HG03520 (cell line): ENCODE data around the gene TUFT1.
"Not testable (repeated sequence)": the region's sequence is repeated elsewhere in the genome, so short reads cannot be mapped to it uniquely, and the experiment has no call there.

Source experiments
- ATAC-seq: cut with Tn5 transposase; IDR thresholded peaks from one replicate; pipeline ENCODE4 v1.9.1; 2021; ENCODE audit warnings: mild to moderate bottlenecking, moderate library complexity; ENCODE audit not compliant: unreplicated experiment

Gene TUFT1

DNA sequence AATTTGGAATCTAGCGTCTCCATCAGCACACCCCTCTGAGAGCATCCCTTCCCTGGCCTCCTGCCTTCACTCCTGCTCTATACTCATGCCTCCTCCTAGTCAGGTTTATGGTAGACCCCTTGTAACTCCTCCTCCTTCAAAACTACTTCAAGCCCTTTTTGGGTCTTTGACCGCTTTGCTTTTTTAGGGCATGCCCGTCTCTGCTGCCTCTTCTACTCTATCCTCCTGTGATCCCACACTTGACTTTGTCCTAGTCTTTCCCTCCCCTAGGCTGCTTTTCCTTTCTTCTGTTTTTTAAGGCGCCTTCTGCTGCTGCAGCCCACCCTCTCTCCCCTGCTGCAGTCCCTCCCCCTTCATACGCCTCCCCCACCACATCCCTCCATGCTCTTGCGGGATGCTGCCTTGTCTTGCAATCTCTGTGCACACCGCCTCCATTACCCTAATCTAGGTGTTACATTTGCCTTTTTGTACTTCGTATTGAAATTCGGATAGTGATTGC, 73.2 kb downstream of the TUFT1 start:
- ATAC-seq: no peak

DNA sequence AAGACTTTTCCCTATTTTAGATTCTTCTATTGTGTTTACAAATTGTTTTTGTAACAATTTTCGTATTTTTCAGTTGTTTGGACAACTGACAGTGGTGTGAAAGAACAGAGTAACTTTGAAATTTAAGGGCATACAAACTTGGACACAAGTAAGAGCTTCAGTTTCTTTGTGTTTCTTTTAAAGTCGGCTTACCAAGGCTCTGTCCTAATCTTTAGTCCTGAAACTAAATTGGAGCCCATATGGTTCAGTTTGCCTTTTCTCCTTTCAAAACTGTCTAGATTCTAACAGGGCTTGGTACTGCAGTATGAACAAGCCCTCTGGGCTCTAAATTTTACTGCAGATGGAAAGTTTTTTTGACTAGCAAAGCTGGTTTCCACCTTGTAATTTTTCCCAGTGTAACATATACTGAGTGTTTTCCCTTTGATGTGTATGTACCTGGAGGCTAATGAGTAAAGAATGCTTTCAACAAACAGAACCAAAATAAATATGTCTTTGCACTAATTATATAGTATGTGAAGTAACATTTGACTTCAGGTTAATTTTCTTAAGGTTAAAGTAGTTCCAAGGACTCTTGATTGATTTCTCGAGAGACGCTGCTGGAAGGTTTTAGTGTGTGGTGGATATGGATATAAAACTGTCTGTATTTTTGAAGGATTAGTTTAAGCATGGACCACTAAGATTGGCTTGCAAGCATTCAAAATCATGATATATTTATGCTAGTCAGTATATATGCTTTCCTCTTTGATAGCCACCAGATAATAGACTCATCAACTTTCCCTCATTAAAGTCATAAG, 75.8 kb downstream of the TUFT1 start:
- no peak for ATAC-seq

DNA sequence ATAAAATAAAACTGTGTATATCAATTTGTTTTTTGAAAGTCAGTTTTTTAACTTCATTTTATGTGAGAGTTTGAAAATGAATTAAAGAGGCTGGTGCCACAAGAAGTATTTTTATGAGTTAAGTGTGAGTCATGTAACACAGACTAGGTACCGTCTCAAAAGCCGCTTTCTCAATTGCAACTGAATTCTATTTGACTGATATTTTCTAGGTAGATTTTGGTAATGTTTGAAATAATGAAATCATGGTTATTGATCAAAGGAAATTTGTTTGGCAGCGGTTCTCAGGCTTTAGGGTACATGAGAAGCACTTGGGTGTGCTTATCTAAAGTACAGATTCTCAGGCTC, 76.4 kb downstream of the TUFT1 start:
- ATAC-seq: no peak

DNA sequence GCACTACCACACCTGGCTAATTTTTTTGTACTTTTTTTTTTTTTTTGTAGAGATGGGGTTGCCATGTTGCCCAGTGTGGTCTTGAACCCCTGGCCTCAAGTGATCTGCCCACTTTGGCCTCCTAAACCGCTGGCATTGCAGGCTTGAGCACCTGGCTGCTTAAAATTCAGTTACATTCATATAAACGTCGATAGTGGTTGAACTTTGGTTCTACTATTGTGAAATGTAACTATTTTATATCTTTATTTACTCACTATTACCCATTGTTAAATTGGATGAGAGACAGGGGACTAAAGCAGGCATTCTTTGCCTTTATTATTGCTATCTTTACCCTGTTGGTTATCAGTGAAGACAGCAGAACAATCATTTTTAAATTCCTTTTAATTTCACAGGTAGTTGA, 77.9 kb downstream of the TUFT1 start:
- ATAC-seq: no peak

DNA sequence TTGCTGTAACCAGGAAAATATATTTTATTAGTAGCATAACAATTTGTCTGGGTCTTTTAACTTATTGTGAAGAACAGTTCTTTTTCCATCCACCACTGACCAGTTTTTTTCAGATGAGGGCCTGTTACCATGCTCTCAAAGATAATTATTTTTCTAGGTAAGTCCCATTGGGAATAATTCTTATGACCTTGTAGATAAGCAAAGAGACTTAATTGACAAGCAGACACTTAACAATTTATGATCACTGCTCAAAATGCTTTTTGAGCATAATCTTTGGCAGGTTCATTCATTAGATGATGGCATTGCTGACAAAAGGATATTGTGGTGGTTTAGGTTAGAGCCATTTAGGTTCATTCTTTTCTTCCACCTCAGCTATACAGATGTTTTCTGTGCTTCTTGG, 78.4 kb downstream of the TUFT1 start:
- no peak for ATAC-seq

DNA sequence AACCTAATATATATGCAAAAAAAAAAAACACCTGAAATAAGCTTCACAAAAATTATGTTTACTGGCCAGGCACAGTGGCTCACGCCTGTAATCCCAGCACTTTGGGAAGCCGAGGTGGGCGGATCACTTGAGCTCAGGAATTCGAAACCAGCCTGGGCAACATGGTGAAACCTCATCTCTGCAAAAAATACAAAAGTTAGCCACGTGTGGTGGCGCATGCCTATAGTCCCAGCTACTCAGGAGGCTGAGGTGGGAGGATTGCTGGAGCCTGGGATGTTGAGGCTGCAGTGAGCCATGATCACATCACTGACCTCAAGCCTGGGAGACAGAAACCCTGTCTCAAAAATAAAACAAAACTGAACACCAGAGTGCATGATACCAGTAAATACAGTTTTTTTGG, 78.9 kb downstream of the TUFT1 start:
- not testable (repeated sequence) for ATAC-seq

DNA sequence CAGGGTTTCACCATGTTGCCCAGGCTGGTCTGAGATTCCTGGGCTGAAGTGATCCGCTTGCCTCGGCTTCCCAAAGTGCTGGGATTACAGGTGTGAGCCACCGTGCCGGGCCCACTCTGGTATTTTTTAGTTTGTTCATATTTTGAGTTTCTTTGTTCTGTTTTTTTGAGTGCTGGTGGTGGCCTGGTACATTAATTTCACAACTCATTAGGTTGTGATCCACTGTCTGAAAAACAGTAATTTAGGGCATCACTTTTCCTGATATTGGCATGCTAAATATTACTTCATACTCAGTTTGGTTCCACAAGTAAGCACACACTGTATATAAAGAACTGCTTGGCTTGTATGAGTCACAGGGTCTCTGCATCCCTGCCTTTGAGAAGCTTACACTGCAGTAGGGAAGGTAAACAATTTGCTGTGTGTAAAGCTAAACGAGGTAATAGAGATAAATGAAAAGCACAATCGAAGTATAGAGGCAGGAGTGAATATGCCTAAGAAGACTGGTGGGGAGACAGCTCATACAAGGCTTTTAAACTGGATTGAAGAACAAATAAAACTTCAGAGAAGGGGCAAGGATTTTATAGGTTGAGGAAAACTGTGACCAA, 79.5 kb downstream of the TUFT1 start:
- ATAC-seq: no peak

DNA sequence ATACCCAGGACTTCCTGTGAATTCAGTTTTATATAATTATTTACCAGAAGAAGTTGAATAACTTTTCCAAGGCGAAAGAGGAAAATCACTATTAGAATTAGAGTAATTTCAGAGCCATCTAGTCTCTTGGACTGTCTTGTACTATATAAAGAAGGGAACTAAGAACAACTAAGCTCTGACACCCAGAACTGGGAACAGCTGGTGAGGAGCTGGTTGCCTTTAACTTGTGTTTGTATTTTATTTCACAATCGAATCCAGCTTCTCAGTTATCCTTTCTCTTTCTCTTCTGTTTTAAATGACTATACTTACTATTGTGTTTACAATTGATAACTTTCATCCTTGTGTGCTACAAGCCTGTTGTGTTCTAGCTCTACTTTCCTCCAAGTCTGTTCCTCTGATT, 80.2 kb downstream of the TUFT1 start:
- ATAC-seq: no peak

DNA sequence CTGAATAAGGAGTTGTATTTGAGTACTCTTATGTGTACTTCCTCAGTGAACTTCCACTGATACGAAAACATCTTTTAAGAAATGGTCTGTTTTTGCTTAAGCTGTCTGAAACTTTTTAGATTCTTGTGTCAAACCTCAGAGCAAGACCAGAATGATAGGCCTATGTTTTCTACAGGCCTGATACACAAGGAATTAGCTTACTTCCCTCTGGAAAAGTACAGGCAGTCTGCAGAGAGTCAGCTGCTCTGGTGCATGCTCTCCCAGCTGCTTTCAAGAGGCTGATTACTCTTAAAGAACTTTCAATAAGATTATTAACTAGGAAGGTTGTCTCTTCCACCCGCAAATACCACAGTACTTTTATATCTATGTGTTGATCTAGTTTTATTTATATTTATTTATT, 81.2 kb downstream of the TUFT1 start:
- ATAC-seq: no peak

DNA sequence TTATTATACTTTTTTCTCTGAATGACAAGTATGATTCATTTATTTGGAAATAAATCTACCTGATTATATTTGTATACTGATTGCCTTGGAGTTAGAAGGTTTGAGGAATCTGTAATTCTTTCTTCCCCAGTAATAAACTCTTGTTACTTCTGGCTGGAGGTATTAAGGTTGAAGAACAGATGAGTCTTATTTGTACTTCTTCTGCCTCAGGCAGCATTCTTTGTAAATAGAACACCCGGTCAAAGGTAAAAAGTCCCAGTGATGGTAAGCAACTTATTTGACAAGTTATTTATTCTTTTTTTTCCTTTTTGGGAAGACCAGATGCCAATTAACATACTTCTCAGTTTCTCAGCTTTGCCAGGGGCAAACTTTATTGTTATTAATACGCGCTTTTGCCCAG, 84.7 kb downstream of the TUFT1 start:
- ATAC-seq: no peak

DNA sequence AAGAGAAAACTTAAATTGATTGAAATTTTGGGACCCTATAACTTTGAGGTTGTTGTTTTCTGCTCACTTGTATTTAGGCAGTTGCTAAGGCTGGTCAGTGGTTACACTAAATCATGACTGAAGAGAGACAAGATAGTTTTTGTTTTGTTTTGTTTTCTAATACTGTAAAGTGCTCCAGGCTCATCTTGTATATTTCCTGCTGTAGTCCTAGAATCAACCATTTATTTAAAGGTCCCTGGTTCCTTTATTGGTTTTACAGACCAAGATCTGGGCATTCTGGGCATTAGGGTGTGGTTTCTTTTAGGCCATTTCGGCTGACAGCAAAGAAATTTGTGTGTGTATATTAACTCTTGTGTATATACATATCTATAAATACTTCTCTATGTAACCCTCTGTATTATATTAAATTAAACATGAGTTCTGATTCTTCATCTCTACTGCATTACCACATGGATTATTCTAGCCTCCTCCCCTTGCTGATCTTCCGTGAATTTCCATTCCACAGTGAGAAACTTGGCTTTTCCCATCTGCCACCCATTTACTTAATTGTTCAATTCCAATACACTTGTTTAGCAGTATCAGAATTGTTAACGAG, 86.7 kb downstream of the TUFT1 start:
- no peak for ATAC-seq

DNA sequence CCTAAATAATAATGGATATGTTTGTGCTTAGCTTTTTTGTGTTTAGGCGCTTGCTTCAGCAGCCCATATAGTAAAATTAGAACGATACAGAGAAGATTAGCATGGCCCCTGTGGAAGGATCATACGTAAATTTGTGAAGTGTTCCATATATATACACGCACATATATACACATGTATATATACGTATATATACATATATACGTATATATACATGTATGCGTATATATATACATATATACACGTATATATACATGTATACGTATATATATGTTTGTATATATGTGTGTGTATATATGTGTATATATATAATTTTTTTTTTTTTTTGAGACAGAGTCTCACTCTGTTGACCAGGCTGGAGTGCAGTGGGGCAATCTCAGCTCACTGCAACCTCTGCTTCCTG, 89.2 kb downstream of the TUFT1 start:
- ATAC-seq: no peak
